NOMO-1 treated with dmso at 0.1 percent for 144 hours (cell line): ENCODE measurements around the gene PLK5.
"Not testable (repeated sequence)": the region's sequence is repeated elsewhere in the genome, so short reads cannot be mapped to it uniquely, and the experiment has no call there.

Source experiments
- DNase-seq: peaks from one replicate; lab custom pipeline; 2025; ENCODE audit not compliant: unreplicated experiment; lab: John Stamatoyannopoulos, UW

The PLK5 gene

GRCh38 chr19:1507763-1508506, 15.9 kb upstream of the PLK5 start:
- DNase-seq, result peak; percentile 84

GRCh38 chr19:1508507-1508856, 15.4 kb upstream of the PLK5 start:
- DNase-seq, result no peak

- DNase-seq, result no peak
These were observed 14.1 kb upstream of the PLK5 start for GRCh38 chr19:1509602-1510441.

GRCh38 chr19:1510442-1510806, 13.5 kb upstream of the PLK5 start:
- DNase-seq, result no peak

- no peak for DNase-seq
These were observed 13.1 kb upstream of the PLK5 start for GRCh38 chr19:1510807-1511206.

GRCh38 chr19:1511318-1512317, 12.3 kb upstream of the PLK5 start:
- no peak for DNase-seq

GRCh38 chr19:1512671-1513498, 11.0 kb upstream of the PLK5 start, which contains the start of gene ADAMTSL5:
Gene ADAMTSL5, minus strand, starts transcription at chr19:1513019. Its CDS starts 2,076 bp downstream, at chr19:1510943.
- peak; percentile 59 for DNase-seq

GRCh38 chr19:1513499-1514294, 10.2 kb upstream of the PLK5 start:
- DNase-seq, result peak; percentile 49

- no peak for DNase-seq
These were observed 9.6 kb upstream of the PLK5 start for GRCh38 chr19:1514295-1514661.

GRCh38 chr19:1514986-1515721, 8.7 kb upstream of the PLK5 start:
- DNase-seq, result no peak

- no peak for DNase-seq
These were observed 7.5 kb upstream of the PLK5 start for GRCh38 chr19:1516395-1516753.

- DNase-seq, result no peak
These were observed 5.4 kb upstream of the PLK5 start for GRCh38 chr19:1518471-1518870.

GRCh38 chr19:1519802-1520201, 4.1 kb upstream of the PLK5 start:
- DNase-seq, result not testable (repeated sequence)

GRCh38 chr19:1520203-1520780, 3.6 kb upstream of the PLK5 start:
- DNase-seq, result no peak

- no peak for DNase-seq
These were observed 2.2 kb upstream of the PLK5 start for GRCh38 chr19:1521636-1522035.

GRCh38 chr19:1522061-1522460, 1.8 kb upstream of the PLK5 start:
- DNase-seq, result no peak

- DNase-seq, result no peak
These were observed 1.0 kb upstream of the PLK5 start for GRCh38 chr19:1522838-1523237.

GRCh38 chr19:1524287-1524971, 552 bp downstream of the PLK5 start:
- no peak for DNase-seq
